Epidermal melanocyte (primary cell): ENCODE measurements around the gene KRT75.

Source experiments
- DNase-seq: peaks from one replicate; pipeline ENCODE4 v3.0.0; 2011; ENCODE audit warnings: low spot score; ENCODE audit not compliant: insufficient read length

The KRT75 gene

DNA sequence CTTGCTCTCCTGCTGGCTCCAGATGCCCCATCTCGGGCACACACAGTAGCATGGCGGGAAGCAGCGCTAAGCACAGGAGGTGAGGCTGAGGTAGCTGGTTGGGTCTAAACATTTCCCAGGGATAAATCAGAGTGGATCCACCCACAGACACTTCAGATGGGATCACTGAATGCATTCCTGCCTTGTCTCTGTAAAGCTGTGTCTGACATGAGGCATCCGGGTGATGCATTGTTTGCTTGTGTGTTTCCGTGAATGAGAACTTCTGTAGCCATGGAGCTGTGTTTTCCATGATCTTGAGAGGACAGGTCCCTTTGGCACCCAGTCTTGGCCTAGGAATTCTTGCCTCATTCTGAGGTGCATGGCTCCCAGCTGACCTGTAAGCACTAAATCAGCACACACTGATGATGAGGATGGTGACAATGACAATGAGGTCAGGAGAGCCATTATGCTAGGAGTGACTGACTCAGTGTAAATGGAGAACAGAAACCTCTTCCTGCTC lies 6.7 kb upstream of the KRT75 start:
- no peak for DNase-seq

DNA sequence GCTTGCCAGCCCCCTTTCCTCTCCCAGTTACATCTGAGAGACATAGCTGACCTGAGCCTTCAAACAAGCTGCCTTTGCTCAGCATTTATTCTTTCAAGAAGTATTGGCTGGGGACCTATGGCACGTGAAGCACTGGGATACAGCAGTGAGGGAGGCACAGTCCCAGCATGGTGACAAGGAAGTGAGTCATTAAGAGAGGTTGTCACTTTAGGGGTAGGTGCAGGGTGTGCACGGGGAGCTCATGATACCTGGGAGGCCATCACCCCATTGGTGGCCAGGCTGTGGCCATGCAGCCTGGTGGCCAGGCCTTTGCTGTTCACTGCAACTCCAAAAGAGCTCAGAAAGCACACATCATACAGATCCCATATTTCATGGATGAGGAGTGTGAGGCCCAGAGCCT lies 5.7 kb upstream of the KRT75 start:
- no peak for DNase-seq

DNA sequence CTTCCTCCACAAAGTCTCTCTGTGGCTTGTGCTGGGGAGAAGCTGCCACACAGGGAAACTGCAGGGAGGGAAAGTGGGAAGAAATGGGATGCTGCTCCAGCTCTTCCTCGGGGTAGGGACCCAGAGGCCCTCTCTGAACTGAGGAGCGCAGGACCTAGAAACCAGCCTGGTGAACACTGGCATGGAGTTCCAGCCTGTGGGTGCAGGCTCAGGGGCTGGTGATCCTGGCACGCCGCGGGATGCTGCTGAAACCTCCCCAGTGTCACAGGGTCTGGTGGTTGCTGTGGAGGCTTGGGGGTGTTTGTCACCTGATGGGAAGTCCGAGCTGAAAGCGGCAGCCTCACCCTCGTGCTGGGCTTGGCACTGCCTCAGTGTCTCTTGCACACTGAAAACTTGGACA lies 5.2 kb upstream of the KRT75 start:
- DNase-seq, result no peak

DNA sequence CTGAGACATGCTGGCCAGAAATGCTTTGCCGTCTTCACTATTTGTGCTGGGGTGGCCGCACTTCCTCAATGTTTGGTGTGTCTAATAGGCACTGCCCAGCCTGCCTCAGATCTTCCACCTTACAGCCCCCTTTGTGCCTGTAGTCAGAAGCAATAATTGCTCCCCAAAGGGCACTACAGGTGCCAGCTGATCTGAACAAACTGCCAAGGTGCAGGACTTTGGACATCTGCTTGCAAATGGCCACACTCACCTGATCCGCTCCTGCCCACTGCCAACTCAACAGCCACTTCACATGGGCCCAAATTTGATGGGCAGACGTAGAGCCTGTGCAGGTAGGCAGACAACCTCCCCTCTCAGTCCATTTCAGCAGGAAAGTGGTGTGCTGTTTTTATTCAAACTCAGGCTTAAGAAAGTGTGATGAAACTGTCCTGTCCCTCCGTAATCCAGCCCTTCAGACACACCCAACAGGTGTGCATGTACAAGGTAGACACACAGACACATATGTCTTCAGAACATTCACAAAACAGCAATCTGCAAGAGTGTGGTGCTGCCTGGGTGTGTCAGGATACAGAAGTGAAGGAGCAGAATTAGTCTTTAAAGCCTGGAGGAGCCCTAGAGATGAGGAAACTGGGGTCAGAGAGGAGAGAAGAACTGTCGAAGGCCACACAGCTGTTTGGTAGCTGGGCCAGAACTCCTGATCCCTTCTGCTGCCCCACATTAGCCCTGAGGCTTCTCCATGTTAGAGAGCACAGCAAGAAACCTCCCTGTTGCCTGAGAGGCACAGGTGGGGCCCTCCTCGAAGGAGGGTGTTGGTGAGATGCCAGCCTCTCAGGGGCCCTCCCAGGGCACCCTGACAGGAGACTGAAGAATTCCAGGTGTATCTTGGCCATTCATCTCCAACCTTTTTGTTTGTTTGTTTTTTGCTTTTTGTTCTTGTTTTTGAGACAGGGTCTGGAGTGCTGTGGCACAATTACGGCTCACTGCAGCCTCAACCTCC lies 4.4 kb upstream of the KRT75 start:
- no peak for DNase-seq

DNA sequence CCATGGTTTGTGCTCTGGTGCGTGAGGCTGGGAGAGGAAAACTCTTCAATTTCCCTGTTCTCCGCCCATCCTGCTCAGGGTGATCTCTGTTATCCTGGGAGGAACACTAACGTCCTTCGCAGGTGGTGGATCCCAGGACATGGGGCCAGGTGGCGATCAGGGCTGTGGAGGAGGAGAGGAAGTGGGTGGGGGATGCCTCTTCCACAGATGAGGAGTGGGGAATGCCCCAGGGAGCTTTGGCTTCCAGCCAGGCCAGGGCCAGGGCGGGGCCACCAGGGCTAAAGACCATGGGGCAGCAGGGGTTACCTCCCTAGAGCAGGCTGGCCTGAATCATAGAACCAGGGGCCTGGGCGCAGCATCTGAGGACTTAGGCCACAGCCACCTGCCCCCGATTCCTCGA lies 3.3 kb upstream of the KRT75 start:
- DNase-seq, result no peak

DNA sequence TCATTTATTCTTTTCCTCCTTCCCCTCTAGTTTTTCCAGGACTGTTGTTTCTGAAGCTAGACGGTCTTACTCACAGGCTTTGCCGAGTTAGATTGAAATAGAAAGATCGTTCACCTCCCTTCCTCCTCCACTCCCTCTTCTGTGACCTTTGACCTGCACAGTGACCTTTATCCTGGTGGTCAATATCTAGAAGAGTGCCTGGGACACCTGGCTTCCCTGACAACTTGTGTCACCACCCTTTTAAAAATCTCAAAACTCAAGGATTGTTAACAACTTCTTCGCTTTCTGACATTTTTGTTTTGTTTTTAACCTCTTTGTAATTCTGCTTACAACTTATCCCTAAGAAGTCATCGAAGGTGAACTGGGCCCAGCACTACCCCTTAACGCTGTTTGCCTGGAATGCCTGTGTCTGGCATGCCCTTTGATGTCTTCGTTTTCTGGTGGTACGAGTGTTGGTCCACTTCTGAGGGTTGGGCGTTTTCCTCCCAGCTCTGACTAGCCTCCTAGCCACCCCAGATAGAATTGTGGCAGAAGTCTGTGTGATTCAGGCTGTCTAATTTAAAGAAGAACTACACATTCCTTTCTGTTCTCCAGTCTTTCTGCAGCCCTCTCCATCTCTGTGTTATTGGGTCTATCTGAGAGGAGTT lies 2.8 kb upstream of the KRT75 start:
- DNase-seq, result no peak

DNA sequence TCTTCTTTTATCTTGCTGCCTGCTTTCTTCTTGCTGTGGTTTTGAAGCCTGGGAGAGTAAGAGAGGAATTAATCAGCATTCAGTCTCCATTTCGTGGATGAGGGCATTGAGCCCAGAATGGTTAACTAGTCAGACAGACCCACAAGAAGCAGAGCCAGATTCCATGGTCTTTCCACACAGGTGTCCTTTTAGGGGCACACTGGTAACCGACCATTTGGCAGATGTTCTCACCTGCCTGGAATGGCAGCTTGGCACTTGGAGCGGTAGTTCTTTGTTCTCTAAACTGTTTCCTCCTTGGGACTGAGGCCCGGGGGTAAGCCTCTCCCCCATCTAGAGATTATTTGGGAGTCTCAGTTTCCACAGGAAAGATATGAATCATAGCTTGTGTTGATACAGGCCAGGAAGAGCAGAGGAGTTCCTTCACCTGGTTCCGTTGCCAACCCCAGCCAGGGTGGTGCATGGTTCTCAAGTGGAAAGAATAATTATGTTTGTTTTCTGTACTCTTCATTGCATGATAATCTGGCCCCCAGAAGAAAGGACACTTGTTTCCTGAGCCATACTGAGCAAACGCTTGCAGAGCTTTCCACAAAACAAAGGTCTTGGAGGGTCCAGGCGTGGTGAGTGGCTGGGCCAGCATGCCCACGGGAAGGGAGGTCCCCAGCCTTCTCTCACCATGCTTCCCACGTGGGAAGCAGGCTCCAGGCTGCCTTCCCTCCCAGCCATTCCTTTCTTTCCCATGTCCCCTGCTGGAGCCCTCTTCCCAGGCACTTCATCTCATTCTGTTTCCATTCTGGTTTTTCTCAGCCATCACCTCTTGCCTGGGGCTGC lies 2.0 kb upstream of the KRT75 start:
- no peak for DNase-seq

DNA sequence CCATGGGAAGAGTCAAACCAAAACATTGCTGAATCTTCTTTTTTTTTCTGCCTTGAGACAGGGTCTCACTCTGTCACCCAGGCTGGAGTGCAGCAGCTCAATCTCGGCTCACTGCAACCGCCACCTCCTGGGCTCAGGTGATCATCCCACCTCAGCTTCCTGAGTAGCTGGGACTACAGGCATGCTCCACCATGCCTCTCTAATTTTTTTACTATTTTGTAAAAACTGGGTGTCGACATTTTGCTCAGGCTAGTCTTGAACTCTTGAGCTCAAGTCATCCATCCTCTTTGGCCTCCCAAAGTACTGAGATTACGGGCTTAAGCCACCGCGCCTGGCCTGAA lies 1.5 kb upstream of the KRT75 start:
- no peak for DNase-seq

DNA sequence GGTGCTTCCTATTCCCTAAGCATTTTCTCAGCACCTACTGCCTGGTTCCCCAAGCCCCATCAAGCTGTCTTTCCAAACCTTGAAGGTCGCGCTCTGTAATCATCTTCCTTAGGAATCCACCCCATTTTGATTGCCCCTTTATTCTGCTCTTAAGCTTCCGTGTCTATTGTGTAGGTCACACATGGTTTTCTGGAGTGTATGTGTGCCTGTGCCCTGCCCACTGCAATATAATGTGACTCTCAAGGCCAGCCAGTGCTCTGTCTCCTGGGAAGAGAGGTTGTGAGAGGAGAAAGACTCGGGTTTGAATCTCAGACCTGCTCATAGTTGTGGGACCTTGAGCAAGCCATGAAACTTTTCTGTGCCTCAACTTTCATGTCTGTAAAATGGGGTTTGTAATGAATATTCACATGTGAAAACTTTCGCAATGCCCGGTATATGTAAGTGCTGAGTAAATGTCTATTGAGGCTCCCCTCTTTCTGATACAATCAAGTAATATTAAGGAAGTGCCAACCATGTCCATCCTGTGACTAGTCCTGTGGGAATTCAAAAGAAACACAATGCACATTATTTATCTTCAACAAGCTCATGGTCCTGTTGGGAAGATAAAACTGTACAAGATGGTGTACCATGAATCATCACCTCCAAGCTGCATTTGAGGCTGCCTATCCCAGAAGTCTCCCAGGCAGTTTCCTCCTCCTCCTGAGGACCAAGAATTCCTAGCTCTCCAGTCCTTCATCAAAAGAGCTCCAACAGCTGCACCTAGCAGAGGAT lies 774 bp upstream of the KRT75 start:
- no peak for DNase-seq

DNA sequence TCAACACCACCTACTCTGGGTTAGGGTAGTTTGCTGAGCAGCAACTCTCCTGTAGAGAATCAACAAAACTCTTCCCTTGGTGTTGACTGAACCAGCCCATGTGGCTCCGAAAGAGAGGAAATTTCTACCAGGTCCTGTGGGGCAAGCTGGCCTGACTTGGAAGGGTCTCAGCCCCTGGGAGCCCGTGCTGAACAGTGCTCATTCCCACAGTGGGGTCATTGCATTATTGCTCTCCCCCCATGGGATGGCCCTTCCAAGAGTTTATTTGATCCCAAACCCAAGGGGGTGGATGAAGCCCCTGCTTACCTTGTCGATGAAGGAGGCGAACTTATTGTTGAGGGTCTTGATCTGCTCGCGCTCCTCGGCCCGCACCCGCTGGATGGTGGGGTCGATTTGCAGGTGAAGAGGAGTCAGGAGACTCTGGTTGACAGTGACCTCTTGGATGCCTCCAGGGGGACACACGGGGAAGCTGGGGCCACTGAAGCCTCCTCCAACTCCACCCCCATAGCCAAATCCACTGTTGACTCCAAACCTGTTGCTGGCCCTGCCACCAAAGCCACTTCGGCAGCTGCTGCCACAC lies 580 bp downstream of the KRT75 start:
- no peak for DNase-seq

DNA sequence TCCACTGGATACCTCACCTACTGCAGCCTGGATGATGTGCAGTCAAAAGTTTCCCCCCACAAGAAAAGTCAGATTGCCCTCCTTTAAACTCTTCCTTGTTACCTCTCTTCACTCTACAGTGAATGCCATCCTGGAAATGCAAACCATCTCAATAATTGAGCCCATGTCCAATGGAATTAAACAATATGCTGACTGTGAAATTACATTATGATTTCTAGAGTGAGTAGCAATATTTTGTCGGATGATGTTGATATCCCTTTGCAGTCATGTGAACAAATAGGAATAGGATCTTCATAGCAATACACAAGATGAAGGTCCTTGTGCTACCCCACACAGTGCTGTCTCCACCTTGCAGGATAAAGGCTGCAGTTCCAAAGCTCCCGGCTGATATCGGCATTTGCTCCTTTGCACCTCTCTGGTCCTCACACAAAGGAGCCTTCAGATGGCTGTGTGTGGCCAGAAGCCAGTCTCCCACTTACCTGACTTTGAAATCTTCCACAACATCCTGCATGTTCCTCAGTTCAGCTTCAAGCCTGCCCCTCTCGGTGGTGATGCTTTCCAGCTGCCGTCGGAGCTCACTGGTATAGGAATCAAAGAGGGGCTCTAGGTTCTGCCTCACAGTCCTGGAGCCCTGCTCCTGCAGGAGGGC lies 1.5 kb downstream of the KRT75 start:
- DNase-seq, result no peak

DNA sequence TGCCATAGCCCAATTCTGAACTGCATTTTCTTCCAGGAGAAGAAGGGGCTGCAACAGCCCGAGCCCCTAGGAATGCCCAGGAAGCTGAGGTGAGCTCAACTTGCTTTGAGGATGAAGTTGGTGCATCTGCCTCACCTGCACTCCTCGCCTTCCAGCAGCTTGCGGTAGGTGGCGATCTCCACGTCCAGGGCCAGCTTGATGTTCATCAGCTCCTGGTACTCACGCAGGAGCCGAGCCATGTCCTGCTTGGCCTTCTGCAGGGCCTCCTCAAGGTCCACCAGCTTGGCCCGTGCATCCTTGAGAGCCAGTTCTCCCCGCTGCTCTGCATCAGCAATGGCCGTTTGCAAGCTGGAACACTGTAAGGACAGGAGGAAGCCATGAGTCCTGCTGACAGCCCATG lies 6.0 kb downstream of the KRT75 start:
- no peak for DNase-seq

DNA sequence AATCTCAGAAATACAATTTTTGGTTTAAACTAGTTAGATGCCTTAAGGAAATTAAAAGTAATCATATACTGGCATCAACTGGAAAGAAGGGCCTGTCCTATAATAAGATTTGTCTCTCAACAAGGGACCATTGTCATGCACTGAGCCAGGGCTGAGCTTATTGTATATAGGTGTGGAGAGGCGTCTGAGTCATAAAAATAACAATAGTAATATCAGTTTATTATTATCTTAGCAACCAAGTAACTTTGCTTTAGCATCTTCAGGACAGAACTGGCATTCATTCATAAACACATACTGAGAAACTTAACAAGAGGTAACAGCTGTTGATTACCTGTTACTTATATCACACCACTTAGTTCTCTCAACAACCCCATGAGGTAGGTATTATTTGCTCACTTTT lies 7.1 kb downstream of the KRT75 start:
- no peak for DNase-seq

DNA sequence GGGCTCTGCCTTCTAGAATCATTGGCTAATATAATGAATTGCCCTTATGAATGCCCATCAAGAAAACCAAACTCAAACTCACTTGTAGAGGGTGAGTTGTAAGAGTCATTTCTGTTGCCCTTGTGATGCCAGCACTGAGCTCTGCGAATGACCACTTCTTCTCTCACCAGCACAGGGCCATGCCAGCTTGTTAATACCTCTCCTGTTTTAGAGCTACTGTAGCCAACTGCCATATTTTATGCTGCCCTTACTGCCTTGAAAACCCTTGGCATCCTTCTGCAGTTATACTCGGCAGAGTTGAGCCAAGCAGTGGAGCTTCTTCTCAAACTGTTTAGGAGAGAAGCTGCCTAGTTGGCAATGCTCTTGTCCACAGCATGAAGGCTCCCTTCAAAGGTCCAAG lies 8.1 kb downstream of the KRT75 start:
- no peak for DNase-seq

DNA sequence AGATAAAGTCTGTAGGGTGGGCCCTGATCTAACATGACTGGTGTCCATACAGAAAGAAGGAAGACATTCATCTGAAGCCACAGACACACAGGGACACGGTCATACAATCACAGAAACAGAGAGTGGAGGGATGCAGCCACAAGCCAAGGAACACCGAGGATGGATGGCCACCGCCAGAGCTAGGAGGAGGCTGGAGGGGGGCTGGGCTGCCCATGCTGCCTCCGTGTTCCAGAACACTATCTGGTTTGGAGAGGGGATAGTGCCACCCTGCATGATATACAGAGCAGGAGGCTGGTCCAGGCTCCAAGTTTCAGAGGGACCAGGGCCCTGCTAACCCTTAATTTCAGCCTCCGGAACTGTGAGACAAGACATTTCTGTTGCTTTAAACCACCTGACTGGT lies 8.7 kb downstream of the KRT75 start:
- DNase-seq, result no peak

DNA sequence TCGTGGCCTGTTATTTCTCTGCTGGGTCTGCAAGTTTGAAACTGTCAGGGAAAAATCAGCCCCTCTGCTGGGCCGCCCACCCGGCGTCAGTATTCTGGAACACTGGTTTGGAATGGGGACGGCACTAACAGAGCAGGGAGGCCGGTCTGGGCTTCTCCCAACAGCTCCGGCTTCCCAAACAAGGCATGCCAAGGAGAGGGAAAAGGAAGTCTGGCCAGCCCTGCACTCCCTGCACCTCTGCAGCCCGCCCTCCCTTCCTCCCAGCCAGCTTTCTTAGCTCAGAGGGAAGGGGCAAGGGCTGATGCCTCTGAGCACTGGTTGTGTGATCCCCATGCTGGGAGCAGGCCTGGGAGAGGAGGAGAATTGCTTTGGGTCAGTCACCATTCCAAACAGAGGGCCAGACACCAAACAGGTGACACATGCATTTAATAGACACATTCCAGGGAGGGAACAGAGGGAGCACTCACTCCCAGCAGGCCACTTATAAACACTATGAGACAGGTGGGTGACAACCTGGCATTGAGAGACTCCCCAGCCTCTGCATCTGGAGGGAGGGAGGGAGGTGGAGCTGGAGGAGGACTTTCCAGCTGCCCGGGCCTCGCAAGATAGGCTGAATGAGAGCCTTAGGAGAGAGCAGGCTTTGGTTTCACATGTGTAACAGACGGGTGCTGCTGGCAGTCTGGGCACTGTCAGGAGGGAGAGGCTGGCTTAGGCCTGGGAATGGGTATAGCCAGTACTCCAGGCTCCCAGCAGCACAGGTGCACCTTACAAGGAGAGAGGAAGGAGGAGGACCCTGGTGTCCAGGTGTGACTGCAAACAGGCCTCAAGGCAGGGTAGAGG lies 10.3 kb downstream of the KRT75 start:
- no peak for DNase-seq

DNA sequence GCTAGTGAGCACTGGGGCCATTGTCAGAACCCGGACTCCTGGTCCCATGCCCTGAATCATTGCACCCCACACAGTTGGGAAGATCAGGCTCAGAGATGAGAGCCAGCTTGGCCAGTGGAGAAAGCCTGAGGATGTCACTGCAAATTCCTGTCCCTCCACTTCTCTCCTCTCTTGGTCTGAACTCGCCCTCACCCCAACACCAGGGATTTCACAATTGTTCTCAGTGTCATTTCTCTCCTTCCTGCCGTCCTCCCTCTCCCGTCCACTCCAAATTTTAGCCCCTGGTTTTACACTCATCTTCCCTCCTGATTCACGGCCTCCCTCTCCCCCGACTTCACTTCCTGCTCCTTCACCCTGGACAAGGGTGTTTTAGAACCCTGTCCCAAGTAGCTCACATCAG lies 11.1 kb downstream of the KRT75 start:
- no peak for DNase-seq

DNA sequence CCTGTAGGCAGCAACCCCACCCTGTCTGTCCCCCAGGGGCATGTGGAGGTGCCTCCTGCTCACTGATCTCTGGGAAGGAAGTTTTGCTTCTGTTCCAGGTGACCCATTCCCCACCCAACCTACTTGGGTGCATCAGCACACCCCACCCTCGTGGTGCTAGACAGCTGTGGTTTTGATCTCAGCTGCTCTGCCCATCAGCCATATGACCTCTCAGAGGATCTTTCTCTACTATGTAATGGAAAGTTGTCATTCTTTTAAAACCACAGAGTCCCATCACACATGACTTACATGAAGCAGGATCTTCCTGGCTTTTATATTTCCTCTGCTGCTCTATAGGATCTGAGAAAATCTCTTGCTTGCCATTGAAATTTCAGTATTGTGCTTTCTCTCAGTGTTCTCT lies 14.5 kb downstream of the KRT75 start:
- no peak for DNase-seq

DNA sequence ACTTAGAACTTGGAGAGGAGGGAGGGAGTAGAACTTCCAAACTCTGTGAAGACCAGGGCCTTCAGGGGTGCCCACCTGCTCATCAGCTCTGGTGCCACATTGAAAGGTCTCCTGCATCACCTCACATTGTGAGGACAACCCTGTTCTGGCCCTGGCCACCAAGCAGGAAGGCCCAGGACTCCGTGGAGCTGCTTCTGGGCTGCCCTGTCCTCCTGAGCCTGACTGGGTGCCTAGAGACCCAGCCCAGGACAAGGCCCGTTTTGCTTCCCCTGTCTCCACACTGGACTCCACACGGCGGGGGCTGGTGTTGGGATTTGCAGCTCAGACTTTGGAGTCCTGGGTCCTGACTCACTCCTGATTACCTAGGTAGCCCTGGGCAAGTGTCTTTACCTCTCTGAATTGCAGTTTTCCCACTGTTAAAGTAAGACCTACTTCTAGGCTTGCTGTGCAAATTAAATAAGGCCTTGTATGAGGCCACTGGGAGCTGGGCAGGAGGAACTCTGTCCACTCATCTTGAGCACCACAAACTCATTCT lies 15.5 kb downstream of the KRT75 start:
- no peak for DNase-seq
